GM04503 (cell line): ENCODE data around the gene SLC2A2.
A peak's percentile ranks its signal among the peaks of the same experiment; 100 is the strongest.
"Not testable (repeated sequence)": the region's sequence is repeated elsewhere in the genome, so short reads cannot be mapped to it uniquely, and the experiment has no call there.

Experiments
- DNase-seq: peaks from one replicate; pipeline ENCODE4 v3.0.0-alpha.2; 2012; ENCODE audit warnings: low read depth

Gene SLC2A2

GRCh38 chr3:170988378-170988777, 38.1 kb downstream of the SLC2A2 start:
- DNase-seq, result no peak

GRCh38 chr3:170985304-170985703, 41.2 kb downstream of the SLC2A2 start:
- DNase-seq, result no peak

DNA sequence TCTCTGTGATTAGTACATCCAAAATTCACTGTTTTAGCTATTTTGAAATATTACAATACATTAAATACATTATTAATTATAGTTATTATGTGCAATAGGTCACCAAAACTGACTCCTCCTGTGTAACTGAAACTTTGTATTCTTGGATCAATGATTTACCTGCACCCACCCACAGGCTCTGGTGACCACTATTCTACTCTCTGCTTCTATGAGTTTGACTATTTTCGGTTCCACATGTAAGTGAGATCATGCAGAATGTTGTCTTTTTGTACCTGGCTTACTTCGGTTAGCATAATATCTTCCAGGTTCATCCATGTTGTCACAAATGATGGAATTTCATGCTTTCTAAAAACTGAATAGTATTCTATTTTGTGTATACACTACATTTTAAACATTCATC, 43.8 kb downstream of the SLC2A2 start:
- no peak for DNase-seq

GRCh38 chr3:170980399-170980798, 46.1 kb downstream of the SLC2A2 start:
- no peak for DNase-seq

GRCh38 chr3:170977949-170978745, 48.4 kb downstream of the SLC2A2 start:
- no peak for DNase-seq

GRCh38 chr3:170976190-170976519, 50.4 kb downstream of the SLC2A2 start:
- DNase-seq, result no peak

- no peak for DNase-seq
Observed at GRCh38 chr3:170975283-170976189, 51.0 kb downstream of the SLC2A2 start.

- DNase-seq, result no peak
Observed at GRCh38 chr3:170974872-170975271, 51.6 kb downstream of the SLC2A2 start.

GRCh38 chr3:170972917-170973316, 53.6 kb downstream of the SLC2A2 start:
- DNase-seq, result not testable (repeated sequence)

GRCh38 chr3:170967126-170967525, 59.4 kb downstream of the SLC2A2 start:
- no peak for DNase-seq

DNA sequence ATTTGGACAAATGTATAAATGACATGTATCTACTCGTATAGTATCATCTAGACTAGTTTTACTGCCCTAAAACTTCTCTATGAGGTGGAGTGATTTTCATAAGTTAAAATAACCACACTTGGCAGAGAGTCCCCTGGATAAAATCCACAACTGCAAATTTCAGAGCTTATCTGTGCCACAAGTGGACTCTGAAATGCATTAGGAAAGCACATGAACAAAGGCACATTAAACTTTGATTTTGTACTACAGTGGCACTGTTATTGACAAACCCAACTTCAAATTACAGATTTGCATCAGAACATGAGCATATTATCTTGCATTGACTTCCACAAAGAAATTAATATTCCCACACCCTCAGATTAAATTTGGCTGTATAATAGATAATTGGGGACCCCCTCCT, 60.0 kb downstream of the SLC2A2 start:
- DNase-seq, result no peak

DNA sequence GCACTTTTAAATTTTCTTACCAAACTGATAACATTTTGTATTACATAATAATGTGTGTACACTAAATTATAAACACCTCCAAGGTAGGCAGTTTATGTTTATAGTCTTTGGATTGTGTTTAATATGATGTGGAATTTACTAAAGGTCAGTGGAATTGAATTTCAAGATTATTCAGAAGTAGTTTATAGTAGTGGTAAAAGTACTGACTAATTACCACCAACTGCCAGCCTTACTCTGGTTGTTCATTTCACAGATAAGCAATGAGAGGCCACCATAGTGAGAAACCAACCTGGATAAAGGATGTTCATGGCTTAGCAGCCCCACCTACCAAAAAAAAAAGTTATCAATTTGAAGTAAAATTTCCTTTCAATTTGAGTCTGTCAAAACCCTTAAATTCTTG, 64.1 kb downstream of the SLC2A2 start:
- no peak for DNase-seq

- DNase-seq, result peak; percentile 10
Observed at GRCh38 chr3:170961616-170962400, 64.7 kb downstream of the SLC2A2 start.

- no peak for DNase-seq
Observed at GRCh38 chr3:170959457-170959856, 67.1 kb downstream of the SLC2A2 start.

GRCh38 chr3:170956647-170957046, 69.9 kb downstream of the SLC2A2 start:
- no peak for DNase-seq

- DNase-seq, result no peak
Observed at GRCh38 chr3:170953736-170954135, 72.8 kb downstream of the SLC2A2 start.

GRCh38 chr3:170953229-170953628, 73.3 kb downstream of the SLC2A2 start:
- no peak for DNase-seq

GRCh38 chr3:170949211-170949610, 77.3 kb downstream of the SLC2A2 start:
- DNase-seq, result no peak

- no peak for DNase-seq
Observed at GRCh38 chr3:170947018-170947769, 79.3 kb downstream of the SLC2A2 start.
